Heart left ventricle (tissue), 13 donors: Measurements from ENCODE around the gene STK33.

ENCODE experiments used
- CTCF ChIP-seq, 12 donors: fragments of 200-600 bp; sonication (generic) in 4 of 12; IDR thresholded peaks; one replicate each; pipeline versions ENCODE4 v1.5.0 to v1.8.0; 2018 to 2022; ENCODE audit warnings: antibody characterized with exemption in 12 of 12, mild to moderate bottlenecking in 5 of 12
- POLR2A ChIP-seq, 2 donors: fragments of 450-650 bp; IDR thresholded peaks; one replicate each; pipeline ENCODE4 v1.6.1; 2017; ENCODE audit warnings: antibody characterized with exemption in 2 of 2, mild to moderate bottlenecking in 2 of 2, moderate library complexity in 2 of 2
- donor health status: ischemic (EF 13 %, LVEDD 7.1; RV severe dilation, severe dysfunction).
- donor health status: DM: no; HTN: yes; CAD: no.
- donor health status: DM: no; HTN: no; CAD: no.
- donor health status: ischemic (EF 25% LVEDD 6.9; RV normal size, moderate dysfunction).
- donor health status: ischemic (EF 25% LVEDD 5.7; RV mildly dilated, moderate dysfunction).
- donor health status: ischemic (EF 35%, LVEDD 5.7; RV mildly dilated, moderate dysfunction).
- donor health status: nonischemic (EF 11% LVEDD 7.7; RV severe dilation, severe dysfunction).
- donor health status: DM: yes; HTN: yes; CAD: no.
- donor health status: PGD.
- donor health status: ischemic (EF 29% LVEDD 5.4; RV normal size, mild dysfunction).
- donor health status: nonischemic (EF 23%, LVEDD 6.1; RV moderate dilation, normal function).

GRCh38 chr11:8531312-8531711 is 62.7 kb downstream of the STK33 start:
- TF ChIP-seq POLR2A (IDR thresholded peaks at IDR 0.05), result no peak
- TF ChIP-seq CTCF (IDR thresholded peaks at IDR 0.05), result no peak
